HL-60/S4 treated with phorbol 12-myristate 13-acetate at 8.2 ng/mL for 4 days and 3 days (cell line): Measurements from ENCODE around the gene MTA3.
"Not testable (repeated sequence)": the region's sequence is repeated elsewhere in the genome, so short reads cannot be mapped to it uniquely, and the experiment has no call there.

Source experiments
- in situ Hi-C: fragments of 300-500 bp; cut with MboI; formaldehyde crosslinking; loops from 2 replicates; pipeline ENCODE4 v1.15.0; 2022; ENCODE audit warnings: low sequenced_read_pairs

Gene MTA3

GRCh38 chr2:42725657-42726056 lies 157.2 kb downstream of the MTA3 start:
- in situ Hi-C loops, result no loop called here

GRCh38 chr2:42726680-42727079 lies 158.2 kb downstream of the MTA3 start:
- in situ Hi-C loops, result no loop called here

GRCh38 chr2:42731316-42731715 lies 162.9 kb downstream of the MTA3 start:
- in situ Hi-C loops, result not testable (repeated sequence)

GRCh38 chr2:42733852-42734251 lies 165.4 kb downstream of the MTA3 start:
- in situ Hi-C loops, result no loop called here

GRCh38 chr2:42736598-42737322 lies 168.3 kb downstream of the MTA3 start:
- in situ Hi-C loops, result no loop called here

GRCh38 chr2:42741140-42741539 lies 172.7 kb downstream of the MTA3 start:
- in situ Hi-C loops, result no loop called here

GRCh38 chr2:42742740-42743658 lies 174.6 kb downstream of the MTA3 start:
- in situ Hi-C loops, result no loop called here

GRCh38 chr2:42743659-42743990 lies 175.2 kb downstream of the MTA3 start:
- in situ Hi-C loops, result no loop called here

- in situ Hi-C loops, result no loop called here
Observed at GRCh38 chr2:42744545-42745082, 176.2 kb downstream of the MTA3 start.

- in situ Hi-C loops, result no loop called here
Observed at GRCh38 chr2:42747422-42747821, 179.0 kb downstream of the MTA3 start.

- in situ Hi-C loops, result no loop called here
Observed at GRCh38 chr2:42748840-42749239, 180.4 kb downstream of the MTA3 start.

GRCh38 chr2:42752314-42752713 lies 183.9 kb downstream of the MTA3 start:
- in situ Hi-C loops, result no loop called here

- in situ Hi-C loops, result no loop called here
Observed at GRCh38 chr2:42752816-42753813, 184.7 kb downstream of the MTA3 start.

GRCh38 chr2:42754021-42754775 lies 185.8 kb downstream of the MTA3 start:
- in situ Hi-C loops, result no loop called here

GRCh38 chr2:42754776-42755140 lies 186.3 kb downstream of the MTA3 start:
- in situ Hi-C loops, result no loop called here

GRCh38 chr2:42755191-42755880 lies 186.9 kb downstream of the MTA3 start:
- in situ Hi-C loops, result no loop called here

GRCh38 chr2:42756150-42756775 lies 187.8 kb downstream of the MTA3 start:
- in situ Hi-C loops, result no loop called here

GRCh38 chr2:42756966-42757513 lies 188.6 kb downstream of the MTA3 start:
- in situ Hi-C loops, result no loop called here
